GM19240 (cell line): ENCODE data around the gene HSD17B12.

Source experiments
- DNase-seq: peaks from one replicate; pipeline ENCODE4 v3.0.0; 2011; ENCODE audit warnings: low spot score; ENCODE audit not compliant: insufficient read length

Gene HSD17B12

DNA sequence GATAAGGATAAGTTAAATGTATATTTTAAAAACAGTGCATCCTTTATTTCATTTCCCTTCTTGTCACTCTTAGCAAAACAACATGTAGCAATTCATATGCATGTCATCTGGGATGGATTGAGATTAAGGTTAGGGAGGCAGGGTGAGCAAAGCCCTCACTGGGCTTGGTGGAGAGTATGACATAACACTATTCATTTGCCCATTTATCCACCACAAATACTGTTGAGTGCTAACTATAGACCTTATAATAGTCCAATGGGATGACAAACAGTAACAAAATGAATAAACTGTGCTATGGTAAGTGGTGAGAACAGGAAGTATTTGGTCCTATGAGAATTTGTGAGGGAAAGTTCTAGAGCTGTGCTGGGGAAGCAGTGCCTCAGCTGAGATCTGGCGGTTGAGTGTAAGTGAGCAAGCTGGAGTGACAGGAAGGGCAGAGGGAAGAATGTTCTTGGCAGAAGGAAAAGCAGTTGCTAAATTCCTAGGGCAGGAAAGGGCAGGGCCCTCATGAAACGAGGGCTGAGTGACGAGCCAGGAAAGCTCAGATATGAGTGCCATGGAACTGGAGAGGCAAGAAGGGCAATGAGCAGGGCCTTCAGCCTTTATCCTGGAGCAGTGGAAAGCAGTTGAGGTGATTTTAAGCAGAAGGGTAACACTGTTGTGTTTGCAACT lies 6.7 kb downstream of the HSD17B12 start:
- DNase-seq, result no peak

DNA sequence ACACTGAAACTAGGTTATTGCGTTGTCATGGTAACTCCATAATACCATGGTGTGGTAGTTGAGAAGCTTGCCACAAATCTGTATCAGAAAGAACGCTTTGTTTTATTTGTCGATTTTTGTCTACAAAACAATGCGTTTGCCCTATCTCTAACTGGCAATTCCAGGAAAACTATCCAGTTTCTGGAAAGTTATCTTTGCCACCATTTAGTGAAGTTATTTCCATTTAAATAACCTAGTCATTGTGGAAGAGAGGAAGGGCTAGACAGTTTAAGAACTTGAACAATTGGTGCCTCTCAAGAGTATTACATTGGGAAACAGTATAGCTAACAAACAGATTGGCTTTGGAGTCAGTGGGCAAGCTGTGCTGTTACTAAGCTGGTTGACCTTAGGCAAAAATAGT lies 7.9 kb downstream of the HSD17B12 start:
- no peak for DNase-seq

DNA sequence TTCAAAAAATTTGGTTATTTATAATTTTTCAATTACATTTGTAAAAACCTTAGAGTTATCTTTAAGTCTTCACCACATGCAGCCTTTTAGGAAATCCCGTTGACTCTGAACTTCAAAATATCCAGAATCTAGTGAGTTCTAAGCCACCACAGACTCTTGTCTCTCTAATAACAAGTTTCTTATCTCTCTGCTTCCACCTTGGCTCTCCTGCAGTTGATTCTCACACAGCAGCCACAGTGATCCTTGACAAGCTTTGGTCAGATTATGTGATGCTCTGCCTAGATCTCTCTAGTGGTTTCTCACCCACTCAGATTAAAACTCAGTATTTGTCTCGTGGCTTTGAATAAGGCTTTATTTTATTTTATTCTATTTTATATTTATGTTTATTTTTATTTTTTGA lies 8.6 kb downstream of the HSD17B12 start:
- DNase-seq, result no peak

GRCh38 chr11:43690929-43691725 lies 10.6 kb downstream of the HSD17B12 start:
- no peak for DNase-seq

DNA sequence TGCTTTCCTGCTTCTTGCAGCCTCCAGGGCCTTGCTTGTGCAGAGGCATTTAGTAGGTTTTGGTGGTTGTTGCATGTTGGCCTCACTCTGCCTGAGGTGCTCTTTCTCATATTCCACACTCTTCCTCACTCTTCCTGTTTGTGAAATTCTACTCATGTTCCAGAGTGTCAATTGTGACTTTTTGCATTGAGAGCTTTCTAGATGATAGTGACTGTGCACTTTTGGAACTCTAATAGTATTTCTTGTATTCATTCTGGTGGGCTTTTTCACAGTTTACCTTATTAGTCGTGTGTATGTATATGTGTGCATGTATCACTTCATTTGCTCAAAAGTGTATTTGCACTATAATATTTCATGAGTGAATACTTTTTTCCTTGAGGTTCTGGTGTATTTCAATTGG lies 11.3 kb downstream of the HSD17B12 start:
- no peak for DNase-seq

- DNase-seq, result no peak
Measured at GRCh38 chr11:43693069-43693468, 12.5 kb downstream of the HSD17B12 start.

DNA sequence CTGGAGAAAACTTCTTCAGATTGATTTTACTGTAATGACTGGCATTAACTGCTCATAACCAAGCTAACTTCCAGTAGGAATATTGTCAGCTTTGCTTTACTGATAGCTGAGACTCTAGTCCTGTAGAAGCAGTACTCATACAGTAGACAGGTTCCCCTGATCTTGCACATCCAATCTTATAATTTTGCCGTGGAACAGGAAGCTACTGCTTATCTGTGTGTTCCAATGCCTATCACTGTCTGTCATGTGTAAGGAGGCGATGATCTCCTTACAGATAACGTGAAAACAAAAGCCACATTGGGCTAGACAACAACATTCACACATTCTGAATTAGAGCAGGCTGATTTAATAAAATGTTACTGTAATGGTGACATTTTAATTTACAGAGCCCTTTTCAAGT lies 13.2 kb downstream of the HSD17B12 start:
- no peak for DNase-seq

DNA sequence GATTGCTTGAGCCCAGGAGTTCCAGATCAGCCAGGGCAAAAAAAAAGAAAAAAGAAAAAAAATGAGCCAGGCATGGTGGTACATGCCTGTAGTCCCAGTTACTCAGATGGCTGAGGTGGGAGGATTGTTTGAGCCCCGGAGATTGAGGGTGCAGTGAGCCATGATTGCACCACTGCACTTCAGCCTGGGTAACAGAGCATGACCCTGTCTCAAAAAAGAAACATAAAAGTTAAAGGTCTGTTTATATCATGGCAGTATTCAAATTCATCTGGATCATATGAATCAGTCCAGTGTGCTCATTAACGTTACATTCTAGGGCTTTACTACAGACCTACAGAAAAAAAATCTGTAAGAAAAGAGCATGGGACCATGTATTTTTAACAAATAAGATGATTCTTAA lies 13.9 kb downstream of the HSD17B12 start:
- DNase-seq, result no peak

GRCh38 chr11:43697679-43698078 lies 17.1 kb downstream of the HSD17B12 start:
- no peak for DNase-seq

DNA sequence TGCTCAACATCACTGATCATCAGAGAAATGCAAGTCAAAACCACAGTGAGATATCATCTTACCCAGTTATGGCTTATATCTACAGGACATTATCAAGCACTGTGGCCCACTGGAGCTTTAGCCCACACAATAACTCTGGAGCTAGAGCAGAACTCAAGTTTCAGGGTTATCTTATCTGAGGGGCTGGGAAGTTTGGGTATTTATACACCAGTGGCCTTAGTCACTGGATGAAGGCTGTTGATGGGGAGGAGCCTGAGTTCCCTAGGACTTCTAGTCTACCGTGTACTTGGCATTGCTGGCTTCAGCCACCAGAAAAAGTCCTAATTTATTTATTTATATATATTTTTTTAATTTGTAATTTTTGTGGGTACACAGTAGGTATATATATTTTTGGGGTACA lies 19.3 kb downstream of the HSD17B12 start:
- DNase-seq, result no peak

DNA sequence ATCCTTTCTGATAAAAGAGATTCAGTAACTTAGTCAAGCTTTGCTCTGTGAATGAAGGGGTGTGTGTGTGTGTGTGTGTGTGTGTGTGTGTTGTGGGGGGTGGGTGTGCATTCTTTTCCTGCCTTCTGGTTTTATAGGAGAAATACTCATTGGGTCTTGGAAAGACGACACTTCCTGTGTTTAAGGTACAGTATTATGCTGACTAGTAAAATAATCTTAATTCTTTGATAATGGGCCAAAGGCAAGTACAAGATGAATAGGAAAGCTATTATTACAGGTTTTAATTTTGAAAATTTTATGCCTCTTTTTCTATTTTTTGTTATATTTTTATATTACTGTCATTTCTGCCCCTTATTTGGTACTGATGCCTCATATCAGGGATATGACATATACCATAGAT lies 26.1 kb downstream of the HSD17B12 start:
- DNase-seq, result no peak

- no peak for DNase-seq
Measured at GRCh38 chr11:43708776-43709175, 28.2 kb downstream of the HSD17B12 start.

GRCh38 chr11:43709689-43710088 lies 29.2 kb downstream of the HSD17B12 start:
- DNase-seq, result no peak

DNA sequence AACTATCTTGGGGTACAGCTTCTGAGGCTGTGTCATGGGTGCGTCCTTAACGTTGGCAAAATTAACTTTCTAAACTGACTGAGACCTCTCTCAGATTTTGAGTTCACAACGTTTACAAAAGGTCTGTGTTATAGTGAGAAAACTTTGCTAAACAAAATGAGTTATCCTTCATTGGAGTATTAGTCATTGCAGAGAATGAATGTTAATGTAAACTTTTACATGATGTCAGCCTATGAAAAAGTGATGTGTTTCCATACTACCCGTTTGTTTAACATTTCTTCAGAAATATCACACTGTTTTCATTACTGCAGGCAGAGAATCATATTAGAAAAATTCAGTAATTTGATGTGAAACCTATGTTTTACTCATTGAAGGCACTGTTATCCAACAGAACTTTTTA lies 32.1 kb downstream of the HSD17B12 start:
- DNase-seq, result no peak

- no peak for DNase-seq
Measured at GRCh38 chr11:43718373-43718772, 37.8 kb downstream of the HSD17B12 start.

DNA sequence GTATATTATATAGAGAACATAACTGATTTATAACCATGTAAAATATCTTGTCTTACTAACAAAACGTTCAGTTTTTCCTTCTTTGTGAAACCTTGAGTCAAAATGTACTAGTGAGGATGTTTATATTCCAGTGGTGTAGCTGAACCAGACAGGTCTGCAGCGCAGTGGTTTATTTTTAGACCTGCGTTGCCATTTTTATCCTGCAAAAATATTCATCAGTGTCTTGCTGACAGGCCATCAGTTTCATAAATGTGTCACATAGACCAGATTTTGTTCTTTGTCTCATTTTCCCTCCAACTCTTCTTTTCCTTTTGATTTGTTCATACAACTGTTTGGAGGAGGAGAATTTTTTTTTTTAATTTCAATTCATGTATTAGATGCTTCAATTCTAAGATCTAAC lies 43.1 kb downstream of the HSD17B12 start:
- DNase-seq, result no peak

- DNase-seq, result no peak
Measured at GRCh38 chr11:43732225-43732624, 51.7 kb downstream of the HSD17B12 start.

- DNase-seq, result no peak
Measured at GRCh38 chr11:43734256-43734655, 53.7 kb downstream of the HSD17B12 start.

DNA sequence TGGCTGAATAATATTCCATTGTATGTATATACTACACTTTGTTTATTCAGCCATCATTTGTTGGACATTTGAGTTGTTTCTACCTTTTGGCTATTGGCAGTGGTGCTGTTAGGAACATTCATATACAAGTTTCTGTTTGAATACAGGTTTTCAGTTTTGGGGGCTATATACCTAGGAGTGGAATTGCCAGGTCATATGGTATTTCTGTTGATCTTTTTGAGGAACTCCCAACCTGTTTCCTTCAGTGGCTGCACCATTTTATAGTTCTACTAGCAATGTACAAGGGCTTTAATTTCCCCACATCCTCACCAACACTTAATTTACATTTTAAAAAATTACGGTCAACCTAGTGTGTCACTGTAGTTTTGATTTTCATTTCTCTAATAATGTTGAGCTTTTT lies 54.6 kb downstream of the HSD17B12 start:
- no peak for DNase-seq

DNA sequence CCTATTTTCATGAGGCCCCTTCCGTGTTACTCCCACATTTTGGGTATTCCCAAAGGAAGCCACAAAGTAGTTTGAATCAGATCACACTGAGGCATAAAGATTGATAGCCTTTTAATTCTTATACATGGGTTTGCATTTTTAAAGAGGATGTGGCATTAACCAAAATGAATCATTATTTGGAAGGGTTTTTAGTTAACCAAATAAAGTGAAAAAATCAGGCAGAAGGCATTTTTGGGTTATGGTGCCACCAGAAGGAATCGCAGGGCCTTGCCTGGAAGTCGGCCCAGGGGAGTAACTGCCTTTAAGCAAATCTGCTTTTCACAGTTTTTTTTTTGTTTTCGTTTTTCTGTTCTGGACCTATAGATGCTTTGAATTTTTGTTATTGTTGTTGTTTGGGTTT lies 55.4 kb downstream of the HSD17B12 start:
- DNase-seq, result no peak

DNA sequence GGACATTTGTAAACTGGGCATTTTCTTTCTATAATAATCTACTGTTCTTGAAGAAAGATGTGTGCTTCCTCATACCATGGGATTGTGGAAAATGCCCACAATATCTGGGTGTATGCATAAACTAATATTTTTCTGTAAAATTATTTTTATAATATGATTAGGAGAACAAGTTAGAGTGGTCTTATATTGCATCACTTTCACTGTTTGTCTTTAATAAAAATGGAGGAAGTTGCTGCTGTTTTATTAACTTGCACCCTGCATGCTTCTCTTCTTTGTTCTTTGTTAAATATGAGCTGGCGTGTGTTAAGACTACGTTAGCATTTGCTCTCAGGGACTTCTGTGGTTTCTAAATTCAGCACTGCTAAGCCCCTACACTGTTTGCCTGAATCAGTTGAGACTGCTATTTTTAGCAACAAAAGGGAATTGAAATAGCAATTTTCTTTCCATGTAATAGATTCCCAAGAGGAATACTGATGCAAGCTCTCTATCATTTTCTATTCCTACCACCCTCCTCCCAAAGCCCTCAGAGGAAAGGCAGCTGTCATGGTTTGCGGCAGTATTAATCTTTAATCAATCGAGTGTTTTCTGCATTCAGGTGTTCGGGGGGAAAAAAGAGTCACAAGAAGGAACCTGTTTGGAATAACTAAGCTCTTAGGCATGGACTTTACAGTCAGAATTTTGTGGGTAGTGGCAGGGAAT lies 56.1 kb downstream of the HSD17B12 start:
- no peak for DNase-seq

GRCh38 chr11:43737201-43737590 lies 56.7 kb downstream of the HSD17B12 start:
- no peak for DNase-seq
